Measurements from ENCODE around the gene CCL13. TPM values are rescaled to one million over a fixed set of nuclear protein-coding genes. Genes with fewer than 3 reads are reported as not detected.

The CCL13 gene
- polyA plus RNA-seq, 4 donors: 0.17 TPM; not detected in 3

Other genes starting within 250 kb of the CCL13 start
- gene CCL2, start 101.2 kb upstream of the CCL13 start, polyA plus RNA-seq (ENCODE audit: insufficient read length in 4 of 4): 10 to 100 TPM; 15.0 to 24.5 (median 23.9) TPM
- gene CCL7, start 86.3 kb upstream of the CCL13 start, polyA plus RNA-seq (ENCODE audit: insufficient read length in 4 of 4): not detected
- gene CCL11, start 70.7 kb upstream of the CCL13 start, polyA plus RNA-seq (ENCODE audit: insufficient read length in 4 of 4): 1 to 10 TPM in 3 of 4 donors, under 1 TPM in 1; 0.63 to 1.5 (median 1.1) TPM
- gene CCL8, start 37.0 kb upstream of the CCL13 start, polyA plus RNA-seq (ENCODE audit: insufficient read length in 4 of 4): under 1 TPM; 0.05 to 0.22 (median 0.17) TPM
- not detected for gene CCL1, start 6.8 kb downstream of the CCL13 start, polyA plus RNA-seq (ENCODE audit: insufficient read length in 4 of 4)
- 1 to 10 TPM; 2.3 to 4.0 (median 3.4) TPM for gene TMEM132E, start 223.1 kb downstream of the CCL13 start, polyA plus RNA-seq (ENCODE audit: insufficient read length in 4 of 4)